Small intestine (tissue), 7 donors: Measurements from ENCODE around the gene NOD2. TPM values are rescaled to one million over a fixed set of nuclear protein-coding genes. Genes with fewer than 3 reads are reported as not detected.

Experiments used
- DNase-seq, 2 donors: peaks; one replicate each; pipeline versions ENCODE4 v3.0.0 to v3.0.0-alpha.2; 2013
- FAIRE-seq: peaks from 2 replicates; lab custom pipeline; 2012; peaks lifted over from hg19 to GRCh38; lab: Jason Lieb, UNC
- H3K27ac ChIP-seq, 3 donors: one replicate each; pipeline ENCODE4 v1.5.1; 2013; ENCODE audit warnings: low read length in 2 of 3, mild to moderate bottlenecking in 2 of 3, control low read depth in 1 of 3, inconsistent platforms in 1 of 3, low read depth in 1 of 3, moderate library complexity in 1 of 3
- H3K27me3 ChIP-seq, 3 donors: one replicate each; pipeline ENCODE4 v1.6.1; 2013; ENCODE audit warnings: low read length in 3 of 3, inconsistent platforms in 1 of 3; ENCODE audit not compliant: control insufficient read depth in 3 of 3, insufficient read depth in 3 of 3
- H3K36me3 ChIP-seq, 3 donors: one replicate each; pipeline ENCODE4 v1.6.1; 2013; ENCODE audit warnings: low read length in 3 of 3, inconsistent platforms in 1 of 3, low read depth in 1 of 3, mild to moderate bottlenecking in 1 of 3, moderate library complexity in 1 of 3; ENCODE audit not compliant: control insufficient read depth in 3 of 3, insufficient read depth in 2 of 3
- H3K4me1 ChIP-seq, 3 donors: one replicate each; pipeline ENCODE4 v1.6.1; 2013; ENCODE audit warnings: low read length in 2 of 3, inconsistent platforms in 1 of 3, low read depth in 1 of 3, mild to moderate bottlenecking in 1 of 3, moderate library complexity in 1 of 3; ENCODE audit not compliant: control insufficient read depth in 3 of 3, insufficient read depth in 2 of 3
- H3K4me3 ChIP-seq, 3 donors: one replicate each; pipeline ENCODE4 v1.5.1; 2013; ENCODE audit warnings: low read length in 3 of 3, control low read depth in 1 of 3, inconsistent platforms in 1 of 3, low read depth in 1 of 3, mild to moderate bottlenecking in 1 of 3, moderate library complexity in 1 of 3
- H3K9me3 ChIP-seq, 2 donors: one replicate each; pipeline ENCODE4 v1.6.1; 2013; ENCODE audit warnings: low read depth in 1 of 2, low read length in 1 of 2; ENCODE audit not compliant: control insufficient read depth in 2 of 2, insufficient read depth in 1 of 2
- WGBS, 3 donors: extraction: QIAGEN DNeasy Blood & Tissue Kit; methylation state at CpG; one replicate each; pipeline ENCODE4 v1.1.7; 2013; 5-methylcytosine and 5-hydroxymethylcytosine counted together
- polyA plus RNA-seq, 4 donors: library from polyadenylated mRNA; stranded (reverse) in 3 of 4; unstranded in 1 of 4; fragments of 200-250 nt in 3 of 4; fragments of 120-200 nt in 1 of 4; gene quantifications; one replicate each; pipeline versions ENCODE4 v1.2.1 to v1.2.3, GENCODE V29; 2013
- donor health status: healthy with polysubstance abuse.
- donor health status: control.
- donor health status: control.
- donor health status: Bipolar disorder and iron deficiency.
- donor health status: healthy.

NOD2 gene
- polyA plus RNA-seq, 4 donors = 0.54 to 0.81 (median 0.58) TPM; not detected in 1

DNA sequence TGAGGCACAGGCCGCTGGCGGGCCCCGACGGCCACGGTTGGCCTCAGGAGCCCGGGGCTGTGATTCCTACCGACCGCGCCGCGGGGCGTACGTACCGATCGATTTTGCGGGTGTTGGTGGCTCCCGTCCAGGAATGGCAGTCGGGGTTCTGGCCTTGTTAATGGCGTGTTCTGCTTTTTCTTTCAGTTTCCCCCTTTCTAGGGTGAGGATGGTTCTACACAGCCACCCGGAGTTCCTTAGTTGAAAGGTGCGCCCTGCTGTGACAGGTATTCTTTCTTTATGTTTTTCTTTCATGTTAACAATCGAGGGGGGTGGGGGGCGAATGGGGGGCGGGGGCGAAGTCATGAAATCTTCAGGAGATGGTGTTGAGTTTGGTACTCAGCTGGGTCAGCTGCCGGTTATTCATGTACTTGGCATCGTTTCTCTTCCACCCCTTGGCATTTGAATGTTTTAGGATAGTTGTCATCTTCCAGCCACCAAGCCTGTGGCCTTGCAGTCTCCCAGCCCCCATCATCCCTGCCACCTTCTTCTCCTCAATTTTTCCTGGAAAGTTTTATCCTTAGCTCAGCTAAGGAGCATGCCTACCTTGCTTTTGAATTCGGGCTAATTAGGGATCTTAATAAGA, 49.3 kb downstream of the NOD2 start:
- DNase-seq = peak; percentile 48 to 65
- H3K27ac ChIP-seq = peak overlapping the region; percentile 19 to 97 (median 73)
- 0 to 1% (median 0%) methylated on average over 21 to 28 of the region's 28 CpGs for WGBS, 3 donors
- peaks cover 0 to 3% (median 0%) of the 10 kb centered on the region in 3 donors for H3K36me3 ChIP-seq
- no peaks in the 10 kb centered on the region for H3K27me3 ChIP-seq
- peaks cover 0 to 6% (median 0%) of the 10 kb centered on the region in 3 donors for H3K4me1 ChIP-seq
- no peak for FAIRE-seq
- peak overlapping the region; percentile 69 to 96 (median 92) for H3K4me3 ChIP-seq
- H3K9me3 ChIP-seq = no peaks in the 10 kb centered on the region

GRCh38 chr16:50743581-50744225, 50.3 kb downstream of the NOD2 start:
- no peak for FAIRE-seq
- Histone ChIP-seq H3K4me3 (no peak overlapping the region), H3K9me3 (no peaks in the 10 kb centered on the region), H3K36me3 (peaks cover 0 to 3% (median 0%) of the 10 kb centered on the region in 3 donors), H3K4me1 (peaks cover 0 to 6% (median 0%) of the 10 kb centered on the region in 3 donors), H3K27me3 (no peaks in the 10 kb centered on the region), H3K27ac (no peak overlapping the region)
- 66 to 82% (median 69%) methylated on average over 3 of the region's 3 CpGs for WGBS, 3 donors
- DNase-seq = no peak

DNA sequence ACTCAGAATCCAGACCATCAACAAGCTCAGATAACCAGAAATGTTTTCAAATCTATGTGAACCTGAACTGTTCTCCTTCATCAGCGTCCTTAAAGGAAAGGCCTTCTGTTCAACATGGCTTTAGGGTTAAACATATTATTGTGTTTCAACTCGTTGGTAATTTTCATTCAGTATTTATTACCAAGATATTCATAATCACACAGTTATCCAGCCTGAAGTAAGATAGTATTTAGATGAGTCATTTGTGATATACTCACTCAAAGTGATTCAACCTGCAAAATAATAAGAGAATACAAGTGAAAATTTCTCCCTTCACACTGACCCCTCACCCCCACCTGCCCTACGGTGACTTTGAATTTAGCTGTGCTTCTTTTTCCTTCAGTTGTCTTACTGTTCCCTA, 51.5 kb downstream of the NOD2 start:
- FAIRE-seq (no peak), DNase-seq (no peak)
- WGBS, 3 donors = 49 to 57% (median 53%) methylated on average over 3 of the region's 3 CpGs
- no peaks in the 10 kb centered on the region for H3K9me3 ChIP-seq
- H3K4me3 ChIP-seq = no peak overlapping the region
- H3K4me1 ChIP-seq = peaks cover 0 to 6% (median 0%) of the 10 kb centered on the region in 3 donors
- H3K36me3 ChIP-seq = peaks cover 0 to 5% (median 2%) of the 10 kb centered on the region in 3 donors
- H3K27ac ChIP-seq = peak overlapping the region in 1 of 3 donors; percentile 50
- H3K27me3 ChIP-seq = no peaks in the 10 kb centered on the region

- FAIRE-seq = no peak
- no peaks in the 10 kb centered on the region for H3K27me3 ChIP-seq
- no peak for DNase-seq
- H3K36me3 ChIP-seq = peaks cover 0 to 5% (median 2%) of the 10 kb centered on the region in 3 donors
- no peak overlapping the region for H3K4me3 ChIP-seq
- 59 to 67% (median 66%) methylated on average over 4 of the region's 4 CpGs for WGBS, 3 donors
- peak overlapping the region in 2 of 3 donors; percentile 8 to 72 for H3K27ac ChIP-seq
- no peaks in the 10 kb centered on the region for H3K9me3 ChIP-seq
- H3K4me1 ChIP-seq = peaks cover 0 to 6% (median 0%) of the 10 kb centered on the region in 3 donors
Measured at GRCh38 chr16:50745940-50746339, 52.5 kb downstream of the NOD2 start.

DNA sequence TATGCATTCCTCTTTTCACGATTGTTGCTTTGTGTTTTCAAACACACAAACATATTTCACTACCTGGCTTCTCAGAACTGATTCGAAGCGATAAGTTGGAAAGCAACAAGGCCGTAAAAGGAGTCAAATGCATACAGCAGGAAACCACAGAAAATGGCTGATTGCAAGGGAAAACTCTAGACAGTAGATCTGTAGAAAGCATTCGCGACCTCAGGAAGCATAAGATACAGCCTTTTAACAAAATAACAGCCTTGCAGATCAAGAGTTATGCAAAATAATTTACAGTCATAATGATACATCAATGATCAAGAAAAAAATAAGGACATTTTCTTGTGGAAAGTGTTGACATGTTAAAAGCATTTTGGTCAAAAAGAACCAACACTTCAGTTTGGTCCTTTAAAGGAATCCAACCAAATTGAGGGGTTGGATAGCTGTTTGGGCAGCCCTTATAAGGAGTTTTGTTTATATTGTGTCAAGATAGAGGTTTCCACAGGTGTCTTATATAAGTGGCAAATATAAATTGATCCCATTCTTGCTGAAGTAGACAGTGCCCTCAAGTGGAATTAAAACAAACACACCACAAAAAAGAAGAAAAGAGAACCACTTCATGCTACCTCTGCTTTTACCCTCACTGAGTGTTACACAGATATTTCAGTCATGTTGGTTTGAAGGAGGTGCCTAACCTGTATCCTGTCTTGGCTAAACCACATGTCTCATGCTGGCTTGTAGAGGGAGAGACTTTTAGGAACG, 54.0 kb downstream of the NOD2 start:
- peak; percentile 40 to 41 for DNase-seq
- Histone ChIP-seq H3K4me1 (peaks cover 0 to 3% (median 0%) of the 10 kb centered on the region in 3 donors), H3K9me3 (no peaks in the 10 kb centered on the region), H3K27ac (peak overlapping the region in 2 of 3 donors; percentile 41 to 48), H3K4me3 (no peak overlapping the region), H3K36me3 (peaks cover 0 to 5% (median 2%) of the 10 kb centered on the region in 3 donors), H3K27me3 (no peaks in the 10 kb centered on the region)
- 53 to 79% (median 56%) methylated on average over 7 of the region's 7 CpGs for WGBS, 3 donors
- FAIRE-seq = no peak

DNA sequence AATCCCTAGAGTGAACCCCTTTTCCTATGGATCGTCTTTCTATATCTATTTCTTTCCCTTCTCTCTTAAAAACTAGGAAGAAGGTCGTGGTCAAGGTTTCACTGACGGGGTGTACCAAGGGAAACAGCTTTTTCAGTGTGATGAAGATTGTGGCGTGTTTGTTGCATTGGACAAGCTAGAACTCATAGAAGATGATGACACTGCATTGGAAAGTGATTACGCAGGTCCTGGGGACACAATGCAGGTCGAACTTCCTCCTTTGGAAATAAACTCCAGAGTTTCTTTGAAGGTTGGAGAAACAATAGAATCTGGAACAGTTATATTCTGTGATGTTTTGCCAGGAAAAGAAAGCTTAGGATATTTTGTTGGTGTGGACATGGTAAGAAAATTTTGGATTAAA, 58.1 kb downstream of the NOD2 start:
- FAIRE-seq (no peak), DNase-seq (no peak)
- WGBS, 3 donors = 77 to 86% (median 82%) methylated on average over 6 of the region's 6 CpGs
- H3K9me3 ChIP-seq = no peaks in the 10 kb centered on the region
- peaks cover 0 to 7% (median 3%) of the 10 kb centered on the region in 3 donors for H3K36me3 ChIP-seq
- no peaks in the 10 kb centered on the region for H3K27me3 ChIP-seq
- H3K4me3 ChIP-seq = no peak overlapping the region
- no peaks in the 10 kb centered on the region for H3K4me1 ChIP-seq
- H3K27ac ChIP-seq = no peak overlapping the region

DNA sequence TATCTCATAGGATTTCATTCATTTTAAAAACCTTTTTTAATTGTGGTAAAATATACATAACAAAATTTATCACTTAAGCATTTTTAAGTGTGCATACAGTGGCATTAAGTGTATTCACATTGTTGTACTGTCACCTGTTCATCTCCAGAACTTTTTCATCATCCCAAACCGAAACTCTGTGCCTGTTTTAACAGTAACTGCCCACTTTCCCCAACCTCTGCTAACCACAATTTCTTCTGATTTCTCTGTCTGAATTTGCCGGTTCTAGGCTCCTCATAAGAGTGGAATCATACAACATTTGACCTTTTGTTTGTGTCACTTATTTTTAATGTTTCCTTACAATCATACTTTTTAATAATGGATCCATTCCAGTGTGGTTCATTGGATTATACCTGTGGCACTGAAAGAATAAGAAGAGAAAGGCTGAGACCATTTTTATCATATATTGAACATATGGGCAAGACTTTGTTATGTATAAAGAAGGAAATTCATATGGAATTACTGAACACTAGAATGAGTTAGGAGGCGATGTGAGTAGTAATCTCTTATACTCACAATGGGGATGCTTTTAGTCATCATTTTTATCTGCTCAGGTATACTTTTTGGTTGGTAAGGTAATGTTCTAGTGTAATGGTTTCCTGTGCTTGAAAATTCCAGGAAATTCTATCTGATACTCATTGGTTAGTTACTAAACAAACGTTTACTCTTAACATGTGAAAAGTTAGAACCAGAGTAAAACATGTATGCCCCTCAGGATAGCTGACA, 59.2 kb downstream of the NOD2 start:
- Histone ChIP-seq H3K9me3 (no peaks in the 10 kb centered on the region), H3K4me1 (no peaks in the 10 kb centered on the region), H3K27me3 (no peaks in the 10 kb centered on the region), H3K27ac (no peak overlapping the region), H3K4me3 (no peak overlapping the region), H3K36me3 (peaks cover 0 to 9% (median 3%) of the 10 kb centered on the region in 3 donors)
- DNase-seq = no peak
- FAIRE-seq = no peak
- WGBS, 3 donors = 64 to 80% (median 75%) methylated on average over 4 of the region's 4 CpGs

DNA sequence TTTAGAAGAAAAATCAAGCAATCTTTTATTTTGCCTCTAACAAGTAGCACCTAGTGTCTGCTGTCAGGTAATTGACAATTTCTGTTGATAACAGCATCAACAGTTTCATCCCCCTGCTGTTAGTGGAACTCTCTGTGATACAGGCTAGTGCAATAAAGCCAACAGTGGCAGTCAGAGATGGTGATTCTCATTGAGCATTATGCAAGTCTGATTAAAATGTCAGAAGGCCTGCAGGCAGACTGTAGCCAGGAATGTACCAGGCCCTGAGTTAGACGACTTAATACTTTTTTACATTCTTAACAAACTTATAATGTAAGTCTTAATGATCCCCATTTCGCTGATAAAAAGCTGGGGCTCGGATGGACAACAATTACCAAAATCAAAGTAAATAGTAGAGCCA, 63.1 kb downstream of the NOD2 start:
- FAIRE-seq (no peak), DNase-seq (no peak)
- no peak overlapping the region for H3K4me3 ChIP-seq
- H3K4me1 ChIP-seq = no peaks in the 10 kb centered on the region
- H3K9me3 ChIP-seq = no peaks in the 10 kb centered on the region
- no peak overlapping the region for H3K27ac ChIP-seq
- H3K27me3 ChIP-seq = no peaks in the 10 kb centered on the region
- 74 to 88% (median 86%) methylated on average over 3 of the region's 3 CpGs for WGBS, 3 donors
- H3K36me3 ChIP-seq = peaks cover 0 to 7% (median 1%) of the 10 kb centered on the region in 3 donors
